Retinal pigment epithelial cell (primary cell): ENCODE results near the gene SYTL1.
A peak's percentile ranks its signal among the peaks of the same experiment; 100 is the strongest.

Source experiments
- DNase-seq: peaks from one replicate; pipeline ENCODE4 v3.0.0-alpha.2; 2010; ENCODE audit warnings: low read depth
- H3K4me3 ChIP-seq: 2 replicates; pipeline ENCODE4 v1.5.1; 2011; ENCODE audit warnings: mild to moderate bottlenecking, low read length, control low read depth, moderate library complexity
- CTCF ChIP-seq: conservative IDR thresholded peaks from 2 replicates; pipeline ENCODE4 v1.5.1; 2011; ENCODE audit warnings: low read depth, low read length, control low read depth, inconsistent platforms

The SYTL1 gene

GRCh38 chr1:27353629-27354028 is 11.8 kb downstream of the SYTL1 start:
- no peak for DNase-seq
- TF ChIP-seq CTCF, result no peak

GRCh38 chr1:27355683-27356082 is 13.9 kb downstream of the SYTL1 start:
- no peak for DNase-seq
- H3K4me3 ChIP-seq, result no peak overlapping the region
- TF ChIP-seq CTCF, result no peak

More at GRCh38 chr1:27353629-27354028, 11.8 kb downstream of the SYTL1 start:
- no peak overlapping the region for H3K4me3 ChIP-seq

- TF ChIP-seq CTCF, result no peak
- DNase-seq, result no peak
- H3K4me3 ChIP-seq, result no peak overlapping the region
Measured at GRCh38 chr1:27356277-27356618, 14.4 kb downstream of the SYTL1 start.

GRCh38 chr1:27356619-27357280 is 14.9 kb downstream of the SYTL1 start:
- DNase-seq, result no peak
- H3K4me3 ChIP-seq, result no peak overlapping the region
- peak; percentile 3 for TF ChIP-seq CTCF

GRCh38 chr1:27357281-27358037 is 15.6 kb downstream of the SYTL1 start:
- TF ChIP-seq CTCF, result peak; percentile 87
- DNase-seq, result no peak
- no peak overlapping the region for H3K4me3 ChIP-seq

GRCh38 chr1:27358038-27358927 is 16.5 kb downstream of the SYTL1 start:
- no peak for TF ChIP-seq CTCF
- no peak overlapping the region for H3K4me3 ChIP-seq
- DNase-seq, result no peak
